ENCODE data around the gene NCAPD2. TPM values are rescaled to one million over a fixed set of nuclear protein-coding genes. Genes with fewer than 3 reads are reported as not detected.
A peak's percentile ranks its signal among the peaks of the same experiment; 100 is the strongest.
"Not testable (repeated sequence)": the region's sequence is repeated elsewhere in the genome, so short reads cannot be mapped to it uniquely, and the experiment has no call there.

The NCAPD2 gene
- total RNA-seq, 3 donors from 2014 or later: 29.8 to 36.1 (median 32.9) TPM

DNA sequence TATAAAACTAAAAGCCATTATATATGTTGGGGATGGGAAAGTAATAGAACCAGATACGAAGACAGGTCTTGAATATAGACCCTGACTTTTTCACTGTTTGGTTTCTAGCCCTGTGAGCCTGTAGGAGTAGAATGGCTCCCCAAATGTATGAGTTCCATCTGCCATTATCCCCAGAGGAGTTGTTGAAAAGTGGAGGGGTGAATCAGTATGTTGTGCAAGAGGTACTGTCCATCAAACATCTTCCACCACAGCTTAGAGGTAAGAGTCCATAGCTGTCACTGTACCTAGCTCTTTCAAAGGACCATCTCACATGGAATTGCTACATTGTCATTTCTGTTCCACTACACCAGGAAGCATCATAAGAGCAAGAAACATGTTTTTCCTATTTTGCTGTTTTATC, 1.1 kb downstream of the NCAPD2 start:
- DNase-seq: no peak
- H3K4me1 Mint-ChIP-seq (ENCODE audit: low read depth): peaks cover 30% of the 10 kb centered on the region

GRCh38 chr12:6497291-6497690, 3.4 kb downstream of the NCAPD2 start:
- H3K27me3 Mint-ChIP-seq (ENCODE audit: low read depth); ATAC-seq; H3K9me3 Mint-ChIP-seq; H3K36me3 Mint-ChIP-seq (ENCODE audit: insufficient read depth); DNase-seq; H3K4me3 Mint-ChIP-seq: not testable (repeated sequence)
- H3K4me1 Mint-ChIP-seq (ENCODE audit: low read depth): peaks cover 24% of the 10 kb centered on the region

More for the DNA sequence above, 1.1 kb downstream of the NCAPD2 start:
- H3K9me3 Mint-ChIP-seq: no peaks in the 10 kb centered on the region
- H3K4me3 Mint-ChIP-seq: peak overlapping the region; percentile 92
- H3K27me3 Mint-ChIP-seq (ENCODE audit: low read depth): no peaks in the 10 kb centered on the region
- peaks cover 14% of the 10 kb centered on the region for H3K36me3 Mint-ChIP-seq (ENCODE audit: insufficient read depth)
- ATAC-seq: no peak

GRCh38 chr12:6500466-6500865, 6.6 kb downstream of the NCAPD2 start:
- H3K4me1 Mint-ChIP-seq (ENCODE audit: low read depth): peaks cover 7% of the 10 kb centered on the region

GRCh38 chr12:6507102-6507998, 13.4 kb downstream of the NCAPD2 start:
- ATAC-seq (no peak), DNase-seq (no peak)
- no peaks in the 10 kb centered on the region for H3K9me3 Mint-ChIP-seq
- H3K27me3 Mint-ChIP-seq (ENCODE audit: low read depth): no peaks in the 10 kb centered on the region
- H3K4me3 Mint-ChIP-seq: no peak overlapping the region
- peaks cover 16% of the 10 kb centered on the region for H3K36me3 Mint-ChIP-seq (ENCODE audit: insufficient read depth)
- peaks cover 5% of the 10 kb centered on the region for H3K4me1 Mint-ChIP-seq (ENCODE audit: low read depth)

More at GRCh38 chr12:6500466-6500865, 6.6 kb downstream of the NCAPD2 start:
- Mint-ChIP-seq H3K27me3 (ENCODE audit: low read depth) (no peaks in the 10 kb centered on the region), H3K4me3 (no peak overlapping the region), H3K36me3 (ENCODE audit: insufficient read depth) (peaks cover 2% of the 10 kb centered on the region), H3K9me3 (no peaks in the 10 kb centered on the region)
- ATAC-seq (no peak), DNase-seq (no peak)

- no peak overlapping the region for H3K4me3 Mint-ChIP-seq
- H3K27me3 Mint-ChIP-seq (ENCODE audit: low read depth): no peaks in the 10 kb centered on the region
- ATAC-seq (no peak), DNase-seq (no peak)
- H3K4me1 Mint-ChIP-seq (ENCODE audit: low read depth): peaks cover 5% of the 10 kb centered on the region
- H3K36me3 Mint-ChIP-seq (ENCODE audit: insufficient read depth): peaks cover 22% of the 10 kb centered on the region
- no peaks in the 10 kb centered on the region for H3K9me3 Mint-ChIP-seq
These were observed 14.2 kb downstream of the NCAPD2 start for GRCh38 chr12:6508087-6508486.

DNA sequence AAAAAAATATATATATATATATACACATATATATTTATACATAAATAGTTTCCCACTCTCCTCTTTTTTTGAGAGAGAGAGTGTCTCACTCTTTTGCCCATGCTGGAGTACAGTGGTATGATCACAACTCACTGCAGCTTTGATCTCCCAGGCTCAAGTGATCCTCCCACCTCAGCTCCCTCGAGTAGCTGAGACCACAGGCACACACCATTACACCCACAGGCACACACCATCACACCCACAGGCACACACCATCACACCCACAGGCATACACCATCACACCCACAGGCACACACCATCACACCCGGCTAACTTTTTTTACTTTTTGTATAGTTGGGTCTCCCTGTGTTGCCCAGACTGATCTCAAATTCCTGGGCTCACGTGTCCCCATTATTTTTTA, 26.3 kb downstream of the NCAPD2 start:
- peaks cover 4% of the 10 kb centered on the region for H3K4me1 Mint-ChIP-seq (ENCODE audit: low read depth)
- no peaks in the 10 kb centered on the region for H3K27me3 Mint-ChIP-seq (ENCODE audit: low read depth)
- peaks cover 47% of the 10 kb centered on the region for H3K36me3 Mint-ChIP-seq (ENCODE audit: insufficient read depth)
- ATAC-seq (no peak), DNase-seq (no peak)
- H3K4me3 Mint-ChIP-seq: no peak overlapping the region
- no peaks in the 10 kb centered on the region for H3K9me3 Mint-ChIP-seq

DNA sequence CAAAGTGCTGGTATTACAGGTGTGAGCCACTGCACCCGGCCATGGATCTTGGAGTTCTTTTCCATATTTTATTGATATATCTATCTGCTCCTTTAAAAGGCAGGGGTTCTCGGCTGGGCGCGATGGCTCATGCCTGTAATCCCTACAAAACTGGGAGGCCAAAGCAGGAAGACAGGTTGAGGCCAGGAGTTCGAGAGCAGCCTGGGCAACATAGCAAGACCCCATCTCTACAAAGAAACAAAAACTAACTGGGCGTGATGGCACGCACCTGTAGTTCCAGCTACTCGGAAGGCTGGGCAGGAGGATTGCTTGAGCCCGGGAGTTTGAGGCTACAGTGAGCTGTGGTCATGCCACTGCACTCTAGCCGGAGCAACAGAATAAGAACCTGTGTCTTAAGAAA, 28.3 kb downstream of the NCAPD2 start:
- peaks cover 42% of the 10 kb centered on the region for H3K36me3 Mint-ChIP-seq (ENCODE audit: insufficient read depth)
- no peaks in the 10 kb centered on the region for H3K9me3 Mint-ChIP-seq
- no peaks in the 10 kb centered on the region for H3K27me3 Mint-ChIP-seq (ENCODE audit: low read depth)
- no peak for ATAC-seq
- H3K4me3 Mint-ChIP-seq: no peak overlapping the region
- peaks cover 4% of the 10 kb centered on the region for H3K4me1 Mint-ChIP-seq (ENCODE audit: low read depth)
- no peak for DNase-seq

DNA sequence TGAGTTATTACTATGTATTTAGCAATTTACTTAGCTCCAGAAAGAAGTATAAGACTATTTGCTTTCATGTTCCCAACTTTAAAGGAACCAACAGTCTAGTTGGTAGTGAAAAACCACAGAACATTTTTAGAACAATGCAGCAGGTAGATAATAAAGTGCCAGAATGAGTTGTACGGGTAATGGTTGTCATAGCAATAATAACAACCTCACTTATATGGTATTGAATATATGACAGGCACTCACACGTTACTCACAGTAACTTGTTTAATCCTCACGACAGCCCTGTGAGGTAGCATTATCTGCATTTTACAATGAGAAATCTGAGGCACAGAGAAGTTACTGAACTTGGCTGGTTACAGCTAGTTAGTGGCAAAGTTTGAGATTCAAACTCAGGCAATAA, 29.8 kb downstream of the NCAPD2 start:
- no peak overlapping the region for H3K4me3 Mint-ChIP-seq
- peaks cover 4% of the 10 kb centered on the region for H3K4me1 Mint-ChIP-seq (ENCODE audit: low read depth)
- no peak for ATAC-seq
- no peak for DNase-seq
- no peaks in the 10 kb centered on the region for H3K9me3 Mint-ChIP-seq
- H3K27me3 Mint-ChIP-seq (ENCODE audit: low read depth): no peaks in the 10 kb centered on the region
- H3K36me3 Mint-ChIP-seq (ENCODE audit: insufficient read depth): peaks cover 43% of the 10 kb centered on the region

GRCh38 chr12:6524648-6525047, 30.7 kb downstream of the NCAPD2 start:
- Mint-ChIP-seq H3K9me3 (no peaks in the 10 kb centered on the region), H3K4me3 (no peak overlapping the region), H3K4me1 (ENCODE audit: low read depth) (peaks cover 4% of the 10 kb centered on the region), H3K27me3 (ENCODE audit: low read depth) (no peaks in the 10 kb centered on the region), H3K36me3 (ENCODE audit: insufficient read depth) (peaks cover 44% of the 10 kb centered on the region)
- ATAC-seq (no peak), DNase-seq (no peak)

- H3K36me3 Mint-ChIP-seq (ENCODE audit: insufficient read depth): peaks cover 54% of the 10 kb centered on the region
- no peaks in the 10 kb centered on the region for H3K9me3 Mint-ChIP-seq
- no peak for DNase-seq
- H3K27me3 Mint-ChIP-seq (ENCODE audit: low read depth): no peaks in the 10 kb centered on the region
- no peak for ATAC-seq
- peaks cover 1% of the 10 kb centered on the region for H3K4me1 Mint-ChIP-seq (ENCODE audit: low read depth)
- no peak overlapping the region for H3K4me3 Mint-ChIP-seq
These were observed 32.3 kb downstream of the NCAPD2 start for GRCh38 chr12:6526201-6526600.

GRCh38 chr12:6526766-6527525, 33.0 kb downstream of the NCAPD2 start:
- DNase-seq (no peak), ATAC-seq (no peak)
- no peaks in the 10 kb centered on the region for H3K27me3 Mint-ChIP-seq (ENCODE audit: low read depth)
- H3K4me1 Mint-ChIP-seq (ENCODE audit: low read depth): peaks cover 4% of the 10 kb centered on the region
- peaks cover 49% of the 10 kb centered on the region for H3K36me3 Mint-ChIP-seq (ENCODE audit: insufficient read depth)
- H3K9me3 Mint-ChIP-seq: no peaks in the 10 kb centered on the region
- no peak overlapping the region for H3K4me3 Mint-ChIP-seq

GRCh38 chr12:6527711-6528110, 33.8 kb downstream of the NCAPD2 start:
- no peak for DNase-seq
- Mint-ChIP-seq H3K9me3 (no peaks in the 10 kb centered on the region), H3K36me3 (ENCODE audit: insufficient read depth) (peaks cover 47% of the 10 kb centered on the region), H3K27me3 (ENCODE audit: low read depth) (no peaks in the 10 kb centered on the region), H3K4me3 (no peak overlapping the region), H3K4me1 (ENCODE audit: low read depth) (peaks cover 12% of the 10 kb centered on the region)
- no peak for ATAC-seq

DNA sequence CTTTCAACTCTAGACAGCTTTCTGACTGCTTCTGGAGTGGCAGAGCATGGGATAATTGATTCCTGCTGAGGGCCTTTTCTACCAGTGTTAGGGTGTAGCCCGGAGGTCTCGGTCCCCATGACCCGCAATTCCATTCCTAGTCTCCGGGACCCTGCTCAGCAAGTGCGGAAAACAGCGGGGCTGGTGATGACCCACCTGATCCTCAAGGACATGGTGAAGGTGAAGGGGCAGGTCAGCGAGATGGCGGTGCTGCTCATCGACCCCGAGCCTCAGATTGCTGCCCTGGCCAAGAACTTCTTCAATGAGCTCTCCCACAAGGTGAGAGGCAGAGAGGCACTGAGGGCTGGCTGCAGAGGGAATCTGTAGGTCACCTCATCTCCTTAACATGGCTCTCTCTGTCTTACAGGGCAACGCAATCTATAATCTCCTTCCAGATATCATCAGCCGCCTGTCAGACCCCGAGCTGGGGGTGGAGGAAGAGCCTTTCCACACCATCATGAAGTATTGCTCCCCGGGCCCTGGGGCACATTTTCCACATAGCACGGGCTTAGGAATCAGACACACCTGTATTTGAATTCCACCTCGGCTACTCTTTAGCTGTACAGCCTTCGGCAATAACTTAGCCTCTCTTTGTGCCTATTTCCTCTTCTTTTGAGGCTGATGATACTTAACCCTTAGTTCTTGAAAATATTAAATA, 34.8 kb downstream of the NCAPD2 start:
- Mint-ChIP-seq H3K9me3 (no peaks in the 10 kb centered on the region), H3K27me3 (ENCODE audit: low read depth) (no peaks in the 10 kb centered on the region), H3K4me3 (no peak overlapping the region), H3K36me3 (ENCODE audit: insufficient read depth) (peaks cover 45% of the 10 kb centered on the region), H3K4me1 (ENCODE audit: low read depth) (peaks cover 17% of the 10 kb centered on the region)
- no peak for ATAC-seq
- DNase-seq: no peak

- peaks cover 20% of the 10 kb centered on the region for H3K4me1 Mint-ChIP-seq (ENCODE audit: low read depth)
- H3K9me3 Mint-ChIP-seq: no peaks in the 10 kb centered on the region
- DNase-seq (no peak), ATAC-seq (no peak)
- H3K36me3 Mint-ChIP-seq (ENCODE audit: insufficient read depth): peaks cover 40% of the 10 kb centered on the region
- H3K4me3 Mint-ChIP-seq: no peak overlapping the region
- H3K27me3 Mint-ChIP-seq (ENCODE audit: low read depth): no peaks in the 10 kb centered on the region
These were observed 35.4 kb downstream of the NCAPD2 start for GRCh38 chr12:6529291-6529737.

Data from activated T-cell treated with anti-CD3 and anti-CD28 coated beads, Interleukin-2, amount 50 U/mL, for 4 hours (primary cell).